ENCODE results near the gene TSGA10IP.
"Not testable (repeated sequence)": the region's sequence is repeated elsewhere in the genome, so short reads cannot be mapped to it uniquely, and the experiment has no call there.

The TSGA10IP gene

GRCh38 chr11:65944767-65945166 is 513 bp upstream of the TSGA10IP start:
- no peaks in the 10 kb centered on the region for H3K36me3 ChIP-seq (replicated peaks)
- in situ Hi-C loops (cut with HindIII; ENCODE audit: low pct_ligation_motif_present, low sequenced_read_pairs) = no loop called here
- H3K27me3 ChIP-seq (replicated peaks) = no peaks in the 10 kb centered on the region
- no peak for DNase-seq
- no peak for TF ChIP-seq CTCF (IDR thresholded peaks at IDR 0.05; ENCODE audit: low read depth, low read length, missing control alignments)
- no peak overlapping the region for H3K4me3 ChIP-seq (ENCODE audit: low read depth, low read length)
- H3K27ac ChIP-seq = no peak overlapping the region

GRCh38 chr11:65945941-65946558 is 770 bp downstream of the TSGA10IP start:
- Histone ChIP-seq H3K4me3 (ENCODE audit: low read depth, low read length) (no peak overlapping the region), H3K27me3 (replicated peaks) (no peaks in the 10 kb centered on the region), H3K27ac (no peak overlapping the region), H3K36me3 (replicated peaks) (no peaks in the 10 kb centered on the region)
- TF ChIP-seq CTCF (IDR thresholded peaks at IDR 0.05; ENCODE audit: low read depth, low read length, missing control alignments) = no peak
- in situ Hi-C loops (cut with HindIII; ENCODE audit: low pct_ligation_motif_present, low sequenced_read_pairs) = no loop called here
- DNase-seq = no peak

- no peak overlapping the region for H3K27ac ChIP-seq
- no peaks in the 10 kb centered on the region for H3K36me3 ChIP-seq (replicated peaks)
- TF ChIP-seq CTCF (IDR thresholded peaks at IDR 0.05; ENCODE audit: low read depth, low read length, missing control alignments) = no peak
- no peak overlapping the region for H3K4me3 ChIP-seq (ENCODE audit: low read depth, low read length)
- no peak for DNase-seq
- in situ Hi-C loops (cut with HindIII; ENCODE audit: low pct_ligation_motif_present, low sequenced_read_pairs) = no loop called here
- H3K27me3 ChIP-seq (replicated peaks) = no peaks in the 10 kb centered on the region
These were observed 1.4 kb downstream of the TSGA10IP start for GRCh38 chr11:65946655-65947054.

GRCh38 chr11:65947133-65947532 is 1.9 kb downstream of the TSGA10IP start:
- DNase-seq = no peak
- no peak overlapping the region for H3K27ac ChIP-seq
- in situ Hi-C loops (cut with HindIII; ENCODE audit: low pct_ligation_motif_present, low sequenced_read_pairs) = no loop called here
- no peaks in the 10 kb centered on the region for H3K27me3 ChIP-seq (replicated peaks)
- TF ChIP-seq CTCF (IDR thresholded peaks at IDR 0.05; ENCODE audit: low read depth, low read length, missing control alignments) = no peak
- H3K4me3 ChIP-seq (ENCODE audit: low read depth, low read length) = no peak overlapping the region
- no peaks in the 10 kb centered on the region for H3K36me3 ChIP-seq (replicated peaks)

- in situ Hi-C loops (cut with HindIII; ENCODE audit: low pct_ligation_motif_present, low sequenced_read_pairs) = no loop called here
- Histone ChIP-seq H3K27ac (no peak overlapping the region), H3K4me3 (ENCODE audit: low read depth, low read length) (no peak overlapping the region), H3K36me3 (replicated peaks) (no peaks in the 10 kb centered on the region), H3K27me3 (replicated peaks) (no peaks in the 10 kb centered on the region)
- no peak for DNase-seq
- TF ChIP-seq CTCF (IDR thresholded peaks at IDR 0.05; ENCODE audit: low read depth, low read length, missing control alignments) = no peak
These were observed 2.4 kb downstream of the TSGA10IP start for GRCh38 chr11:65947603-65948125.

- DNase-seq; H3K36me3 ChIP-seq (replicated peaks); H3K27ac ChIP-seq; in situ Hi-C loops (cut with HindIII; ENCODE audit: low pct_ligation_motif_present, low sequenced_read_pairs); H3K27me3 ChIP-seq (replicated peaks); H3K4me3 ChIP-seq (ENCODE audit: low read depth, low read length): not testable (repeated sequence)
These were observed 5.4 kb downstream of the TSGA10IP start for GRCh38 chr11:65950711-65951110.

- H3K27ac ChIP-seq; H3K4me3 ChIP-seq (ENCODE audit: low read depth, low read length); H3K27me3 ChIP-seq (replicated peaks); H3K36me3 ChIP-seq (replicated peaks); in situ Hi-C loops (cut with HindIII; ENCODE audit: low pct_ligation_motif_present, low sequenced_read_pairs); DNase-seq: not testable (repeated sequence)
These were observed 6.4 kb downstream of the TSGA10IP start for GRCh38 chr11:65951641-65952040.
